K562 (cell line): ENCODE results near the gene TMED10. TPM values are rescaled to one million over a fixed set of nuclear protein-coding genes. Genes with fewer than 3 reads are reported as not detected.

Source experiments
- ATAC-seq: fragments of 200-7000 bp; cut with Tn5 transposase; 3 replicates; pipeline ENCODE4 v1.9.1; 2020; ENCODE audit warnings: moderate library complexity
- BruUV-seq: library from RNA; stranded (reverse); fragments of 400-500 nt; replicated peaks from 2 replicates; lab custom pipeline; 2021; lab: Mats Ljungman, UMichigan
- CTCF ChIA-PET: fragments of 300-600 bp; formaldehyde crosslinking; extraction: SDS; loops from one replicate; lab custom pipeline; 2021; ENCODE audit warnings: low intra/inter-chr PET ratio; lab: Yijun Ruan, JAX
- POLR2A ChIA-PET: fragments of 300-600, 350-650 bp; sonication (Branson Sonifier 250); formaldehyde crosslinking; extraction: SDS; loops from one replicate; lab custom pipeline; 2021; ENCODE audit warnings: antibody characterized with exemption, inconsistent platforms; lab: Yijun Ruan, JAX
- DNase-seq, 4 experiments: peaks; one replicate each; pipeline versions ENCODE4 v3.0.0 to v3.0.0-alpha.2; 2011 to 2018; ENCODE audit warnings: low spot score in 3 of 4, mixed read lengths in 3 of 4; ENCODE audit errors: extremely low read depth in 1 of 4
- FAIRE-seq: peaks from 2 replicates; lab custom pipeline; 2011; peaks lifted over from hg19 to GRCh38; lab: Jason Lieb, UNC
- H2AFZ ChIP-seq: 2 replicates; pipeline ENCODE4 v1.6.0; 2011; ENCODE audit warnings: low read depth, low read length, control low read depth, inconsistent platforms
- H3K27ac ChIP-seq: fragments of 200-600 bp; 3 replicates; pipeline ENCODE4 v1.8.0; 2011; ENCODE audit warnings: low read depth, mild to moderate bottlenecking, control low read depth, inconsistent platforms, low read length, moderate library complexity, mixed read lengths; ENCODE audit errors: extremely low read depth
- H3K27me3 ChIP-seq, 2 experiments: fragments of 300-600 bp in 1 of 2; 2 replicates in 1 of 2; 3 replicates in 1 of 2; pipeline versions ENCODE4 v1.6.0 to v1.8.0; 2011; ENCODE audit warnings: inconsistent platforms in 2 of 2, low read length in 2 of 2, mild to moderate bottlenecking in 1 of 2, mixed read lengths in 1 of 2, moderate library complexity in 1 of 2; ENCODE audit not compliant: control insufficient read depth in 2 of 2, insufficient read depth in 2 of 2
- H3K36me3 ChIP-seq: fragments of 300-600 bp; 3 replicates; pipeline ENCODE4 v1.8.0; 2011; ENCODE audit warnings: mild to moderate bottlenecking, low read length, inconsistent platforms; ENCODE audit not compliant: control insufficient read depth, insufficient read depth
- H3K4me1 ChIP-seq, 2 experiments: fragments of 200-600 bp in 1 of 2; replicated peaks in 1 of 2; 2 replicates in 1 of 2; 3 replicates in 1 of 2; pipeline versions ENCODE4 v1.5.1 to v1.8.0; 2011; ENCODE audit warnings: inconsistent platforms in 2 of 2, low read length in 2 of 2, mild to moderate bottlenecking in 1 of 2, mixed read lengths in 1 of 2, moderate library complexity in 1 of 2; ENCODE audit not compliant: control insufficient read depth in 2 of 2, insufficient read depth in 2 of 2
- H3K4me2 ChIP-seq: 2 replicates; pipeline ENCODE4 v1.6.1; 2011; ENCODE audit warnings: low read length, control low read depth, inconsistent platforms, mixed read lengths; ENCODE audit not compliant: insufficient read depth
- H3K4me3 ChIP-seq: fragments of 200-600 bp; sonication (generic), shearing (Covaris generic); 2 replicates; pipeline ENCODE4 v1.5.1; 2016; ENCODE audit warnings: control low read depth, inconsistent platforms
- H3K79me2 ChIP-seq: fragments of 200-600 bp; 3 replicates; pipeline ENCODE4 v1.8.0; 2011; ENCODE audit warnings: low read length, inconsistent platforms; ENCODE audit not compliant: control insufficient read depth, insufficient read depth
- H3K9ac ChIP-seq, 2 experiments: 2 replicates each; pipeline versions ENCODE4 v1.6.0 to v1.6.1; 2011; ENCODE audit warnings: low read depth in 2 of 2, low read length in 2 of 2, control low read depth in 1 of 2, inconsistent platforms in 1 of 2, mild to moderate bottlenecking in 1 of 2, mixed read lengths in 1 of 2; ENCODE audit not compliant: insufficient read depth in 1 of 2
- H3K9me1 ChIP-seq: one replicate; pipeline ENCODE4 v1.6.0; 2011; ENCODE audit warnings: inconsistent platforms, mild to moderate bottlenecking, low read length, moderate library complexity; ENCODE audit not compliant: control insufficient read depth, insufficient read depth
- H3K9me3 ChIP-seq: replicated peaks from 2 replicates; pipeline ENCODE4 v1.5.1; 2011; ENCODE audit warnings: low read depth, low read length, inconsistent platforms; ENCODE audit not compliant: control insufficient read depth, insufficient read depth
- H4K20me1 ChIP-seq: replicated peaks from 2 replicates; pipeline ENCODE4 v1.6.1; 2011; ENCODE audit warnings: low read length, inconsistent platforms, mixed read lengths; ENCODE audit not compliant: control insufficient read depth, insufficient read depth
- EHMT2 ChIP-seq: fragments of 450-650 bp; IDR thresholded peaks from 2 replicates; pipeline ENCODE4 v1.6.1; 2018; ENCODE audit warnings: antibody characterized with exemption
- ESRRA ChIP-seq: fragments of 450-650 bp; IDR thresholded peaks from 2 replicates; pipeline ENCODE4 v1.6.1; 2014; ENCODE audit warnings: low read depth, mild to moderate bottlenecking, moderate library complexity, borderline replicate concordance
- HIVEP1 ChIP-seq: fragments of 250-450 bp; sonication (Bioruptor Pico); IDR thresholded peaks from 2 replicates; pipeline ENCODE4 v1.4.0; 2020; ENCODE audit warnings: mild to moderate bottlenecking
- ILF3 ChIP-seq: fragments of 450-650 bp; IDR thresholded peaks from 2 replicates; pipeline ENCODE4 v1.6.1; 2018; ENCODE audit warnings: antibody characterized with exemption, mild to moderate bottlenecking, moderate library complexity, borderline replicate concordance
- PTRF ChIP-seq: fragments of 450-650 bp; IDR thresholded peaks from 2 replicates; pipeline ENCODE4 v1.6.1; 2016; ENCODE audit warnings: mild to moderate bottlenecking, missing genetic modification characterization, missing compliant biosample characterization
- RFX7 ChIP-seq: fragments of 250-450 bp; sonication (Bioruptor Pico); IDR thresholded peaks from 2 replicates; pipeline ENCODE4 v1.5.1; 2021; ENCODE audit warnings: mild to moderate bottlenecking
- ZBTB40 ChIP-seq, 2 experiments: fragments of 450-650 bp in 1 of 2; sonication (generic) in 1 of 2; formaldehyde crosslinking in 1 of 2; IDR thresholded peaks; 2 replicates each; pipeline versions ENCODE4 v1.7.1 to v1.9.0; 2016 to 2022; ENCODE audit warnings: inconsistent platforms in 1 of 2, mild to moderate bottlenecking in 1 of 2, missing genetic modification reagents in 1 of 2
- ZNF586 ChIP-seq: fragments of 450-650 bp; formaldehyde crosslinking; conservative IDR thresholded peaks from 2 replicates; pipeline ENCODE4 v1.4.0; 2020; ENCODE audit warnings: mild to moderate bottlenecking, moderate library complexity
- WGBS: fragments of 100-300 bp; shearing (Covaris generic); methylation state at CpG from one replicate; pipeline ENCODE4 v1.1.6; 2016; ENCODE audit warnings: low coverage, mixed read lengths; ENCODE audit not compliant: insufficient coverage; ENCODE audit errors: missing lambda C conversion rate; 5-methylcytosine and 5-hydroxymethylcytosine counted together
- in situ Hi-C: fragments of 300-500 bp; cut with MboI; formaldehyde crosslinking; loops from 4 replicates; pipeline ENCODE4 v1.15.0; 2018; ENCODE audit warnings: inconsistent platforms, mixed read lengths
- intact Hi-C: fragments of 100-400 bp; cut with micrococcal nuclease; formaldehyde crosslinking; loops from 2 replicates; pipeline ENCODE4 v1.14.2; 2022
- polyA plus RNA-seq, 8 experiments: library from polyadenylated mRNA; depleted of rRNA in 4 of 8; stranded (reverse) in 5 of 8; unstranded in 3 of 8; fragments of >200 nt; fragmentation: Nextera tagmentation in 2 of 8; fragmentation: Illumina TruSeq in 1 of 8; extraction: Ambion mirVana in 2 of 8; extraction: Trizol in 1 of 8; gene quantifications; 2 replicates each; pipeline versions ENCODE4 v1.2.1 to v1.2.3, GENCODE V29; 2011 to 2014; ENCODE audit warnings: inconsistent platforms in 1 of 8, missing spikeins in 1 of 8
- total RNA-seq, 7 experiments: library from RNA; depleted of rRNA in 6 of 7; stranded (reverse); fragments of >200 nt in 6 of 7; fragmentation: Illumina TruSeq in 2 of 7; extraction: Trizol in 2 of 7; gene quantifications; 2 replicates each; pipeline versions ENCODE4 v1.2.1 to v1.2.3, GENCODE V29; 2011 to 2021; ENCODE audit warnings: low replicate concordance in 1 of 7

Gene TMED10
- total and polyA plus RNA-seq, 9 of the 15 experiments (the other 6 are each of a cell fraction or from before 2014, with no cell fraction given) = 62.2 to 233 (median 124) TPM

DNA sequence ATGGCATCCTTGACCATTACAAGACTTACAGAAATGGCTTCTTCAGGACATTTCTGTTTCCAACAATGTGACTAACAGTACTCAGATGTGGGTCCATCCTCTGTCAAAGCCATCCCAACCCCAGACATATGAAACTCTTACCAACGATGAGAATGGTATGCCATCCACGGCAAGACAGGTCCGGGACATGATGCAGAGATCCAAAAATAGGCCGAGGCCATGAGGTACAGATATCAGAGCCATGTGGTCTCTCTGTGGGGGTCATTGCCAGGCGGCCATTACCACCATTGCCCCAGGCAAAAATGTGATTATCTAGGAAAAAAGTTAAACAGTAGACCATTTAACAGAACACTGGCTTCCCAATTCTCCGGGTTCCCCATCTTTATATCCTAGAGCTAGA lies 79.5 kb downstream of the TMED10 start:
- ChIA-PET CTCF (no interaction called here), POLR2A (interaction anchor here (0.8 kb wide), 1 partner anchor 9 kb away, joined by 6 read pairs; no protein-coding TSS in a partner anchor)
- Histone ChIP-seq H3K9me3 (no peaks in the 10 kb centered on the region), H3K9me1 (no peaks in the 10 kb centered on the region), H4K20me1 (no peaks in the 10 kb centered on the region), H3K36me3 (peaks cover 42% of the 10 kb centered on the region), H3K4me2 (no peak overlapping the region), H2AFZ (no peak overlapping the region), H3K4me1 (no peaks in the 10 kb centered on the region), H3K4me3 (no peak overlapping the region), H3K27ac (no peak overlapping the region), H3K27me3 (no peaks in the 10 kb centered on the region), H3K9ac (no peak overlapping the region), H3K79me2 (no peaks in the 10 kb centered on the region)
- in situ Hi-C loops (no loop called here), intact Hi-C loops (no loop called here)
- ATAC-seq (no peak), DNase-seq (no peak), FAIRE-seq (no peak)
- TF ChIP-seq PTRF (tag) (no peak), ZNF586 (no peak), RFX7 (CRISPR knock-in tag) (no peak), ESRRA (no peak)
- no TSS peak for BruUV-seq
- 85% methylated on average over 6 of the region's 6 CpGs for WGBS

- no TSS peak for BruUV-seq
- ATAC-seq (no peak), FAIRE-seq (no peak), DNase-seq (no peak)
- POLR2A ChIA-PET = interaction anchor here (0.6 to 1.1 kb wide), 3 partner anchors 9 to 155 kb away, joined by 3 read pairs; no protein-coding TSS in a partner anchor
- no peak overlapping the region for H3K4me3 ChIP-seq
- H3K9me1 ChIP-seq = no peaks in the 10 kb centered on the region
- H3K27me3 ChIP-seq = no peaks in the 10 kb centered on the region
- no peaks in the 10 kb centered on the region for H4K20me1 ChIP-seq
- 82% methylated on average over 4 of the region's 4 CpGs for WGBS
- in situ Hi-C loops = no loop called here
- no peak overlapping the region for H3K9ac ChIP-seq
- no peaks in the 10 kb centered on the region for H3K79me2 ChIP-seq
- no peak overlapping the region for H3K27ac ChIP-seq
- no peaks in the 10 kb centered on the region for H3K4me1 ChIP-seq
- CTCF ChIA-PET = no interaction called here
- no peak overlapping the region for H2AFZ ChIP-seq
- H3K4me2 ChIP-seq = no peak overlapping the region
- no peaks in the 10 kb centered on the region for H3K9me3 ChIP-seq
- intact Hi-C loops = no loop called here
- peaks cover 36% of the 10 kb centered on the region for H3K36me3 ChIP-seq
- TF ChIP-seq HIVEP1 (CRISPR knock-in tag) (no peak), ZBTB40 (IDR thresholded peaks at IDR 0.05) (no peak), ZBTB40 (CRISPR knock-in tag; IDR thresholded peaks at IDR 0.05) (no peak), ILF3 (no peak), EHMT2 (no peak)
Measured at GRCh38 chr14:75095690-75096089, 80.7 kb downstream of the TMED10 start.
